SK-N-SH (cell line): ENCODE results near the gene RRP9. TPM values are rescaled to one million over a fixed set of nuclear protein-coding genes. Genes with fewer than 3 reads are reported as not detected.
A peak's percentile ranks its signal among the peaks of the same experiment; 100 is the strongest.

Experiments
- CTCF ChIA-PET: fragments of 300-600, 350-600 bp; formaldehyde crosslinking; extraction: SDS; loops from one replicate; lab custom pipeline; 2021; lab: Yijun Ruan, JAX
- POLR2A ChIA-PET: fragments of 350-600 bp; sonication (Branson Sonifier 250); formaldehyde crosslinking; extraction: SDS; loops from one replicate; lab custom pipeline; 2020; ENCODE audit warnings: antibody characterized with exemption, inconsistent platforms; lab: Yijun Ruan, JAX
- DNase-seq: peaks from one replicate; pipeline ENCODE4 v3.0.0; 2012
- H2AFZ ChIP-seq: fragments of 200-600 bp; sonication (generic); 2 replicates; pipeline ENCODE4 v1.8.1; 2016; ENCODE audit warnings: antibody characterized with exemption, mild to moderate bottlenecking, low read depth
- H3F3A ChIP-seq: fragments of 200-600 bp; sonication (generic); replicated peaks from 2 replicates; pipeline ENCODE3; 2016; ENCODE audit warnings: antibody characterized with exemption, mild to moderate bottlenecking; ENCODE audit not compliant: insufficient read depth
- H3K27ac ChIP-seq, 2 experiments: fragments of 200-500 bp in 1 of 2; fragments of 200-600 bp in 1 of 2; sonication (Bioruptor generic) in 1 of 2; sonication (generic), shearing (Covaris generic) in 1 of 2; 2 replicates each; pipeline versions ENCODE4 v1.5.1 to v1.6.1; 2014 to 2016; ENCODE audit warnings: low read depth in 2 of 2, inconsistent platforms in 1 of 2, low read length in 1 of 2, mild to moderate bottlenecking in 1 of 2, mixed read lengths in 1 of 2
- H3K27me3 ChIP-seq: fragments of 200-600 bp; sonication (generic), shearing (Covaris generic); 2 replicates; pipeline ENCODE4 v1.6.1; 2016; ENCODE audit warnings: mixed run types; ENCODE audit not compliant: insufficient read depth
- H3K36me3 ChIP-seq, 2 experiments: fragments of 200-500 bp in 1 of 2; fragments of 200-600 bp in 1 of 2; sonication (Bioruptor generic) in 1 of 2; sonication (generic) in 1 of 2; replicated peaks in 1 of 2; 2 replicates each; pipeline versions ENCODE3 to v1.5.1; 2014 to 2016; ENCODE audit warnings: low read length in 1 of 2, mild to moderate bottlenecking in 1 of 2; ENCODE audit not compliant: insufficient read depth in 2 of 2, control insufficient read depth in 1 of 2
- H3K4me1 ChIP-seq, 2 experiments: fragments of 200-500 bp in 1 of 2; fragments of 200-600 bp in 1 of 2; sonication (Bioruptor generic) in 1 of 2; sonication (generic), shearing (Covaris generic) in 1 of 2; 2 replicates each; pipeline versions ENCODE4 v1.5.1 to v1.6.1; 2014 to 2016; ENCODE audit warnings: low read depth in 1 of 2, low read length in 1 of 2, mixed run types in 1 of 2; ENCODE audit not compliant: insufficient read depth in 2 of 2, control insufficient read depth in 1 of 2
- H3K4me2 ChIP-seq: fragments of 200-600 bp; sonication (generic), shearing (Covaris generic); 2 replicates; pipeline ENCODE4 v1.6.1; 2017; ENCODE audit warnings: mixed run types
- H3K4me3 ChIP-seq, 2 experiments: fragments of 200-500 bp in 1 of 2; fragments of 200-600 bp in 1 of 2; sonication (Bioruptor generic) in 1 of 2; sonication (generic), shearing (Covaris generic) in 1 of 2; 2 replicates each; pipeline versions ENCODE4 v1.5.1 to v1.8.1; 2014 to 2016; ENCODE audit warnings: low read depth in 2 of 2, inconsistent platforms in 1 of 2, low read length in 1 of 2, mild to moderate bottlenecking in 1 of 2, mixed read lengths in 1 of 2, moderate library complexity in 1 of 2
- H3K79me2 ChIP-seq: fragments of 200-600 bp; sonication (generic); 2 replicates; pipeline ENCODE4 v1.8.1; 2017; ENCODE audit warnings: mild to moderate bottlenecking; ENCODE audit not compliant: insufficient read depth
- H3K9ac ChIP-seq: fragments of 200-600 bp; sonication (generic); 2 replicates; pipeline ENCODE4 v1.6.1; 2017; ENCODE audit warnings: mixed run types
- H3K9me2 ChIP-seq: fragments of 200-600 bp; sonication (generic); 2 replicates; pipeline ENCODE4 v1.6.1; 2017; ENCODE audit warnings: mixed run types
- H3K9me3 ChIP-seq: fragments of 200-600 bp; sonication (generic); 2 replicates; pipeline ENCODE4 v1.6.1; 2017; ENCODE audit warnings: mixed run types, mild to moderate bottlenecking, moderate library complexity
- H4K20me1 ChIP-seq: fragments of 200-600 bp; sonication (generic); 2 replicates; pipeline ENCODE4 v1.6.1; 2017; ENCODE audit warnings: mild to moderate bottlenecking, mixed run types; ENCODE audit not compliant: insufficient read depth
- CTCF ChIP-seq: fragments of 200-600 bp; sonication (generic); IDR thresholded peaks from 2 replicates; pipeline ENCODE4 v1.6.1; 2017; ENCODE audit warnings: antibody characterized with exemption, mild to moderate bottlenecking, moderate library complexity
- NFIC ChIP-seq: IDR thresholded peaks from 2 replicates; pipeline ENCODE4 v1.4.0; 2012; ENCODE audit warnings: borderline replicate concordance
- NRF1 ChIP-seq: IDR thresholded peaks from 2 replicates; pipeline ENCODE4 v1.6.1; 2012; ENCODE audit warnings: low read depth, mild to moderate bottlenecking, low read length
- RCOR1 ChIP-seq: fragments of 150-350 bp; IDR thresholded peaks from 2 replicates; pipeline ENCODE4 v1.6.1; 2017; ENCODE audit warnings: antibody characterized with exemption, low read length
- RXRA ChIP-seq: IDR thresholded peaks from 2 replicates; pipeline ENCODE4 v1.4.0; 2012; ENCODE audit warnings: low read depth, mild to moderate bottlenecking, borderline replicate concordance
- YY1 ChIP-seq: IDR thresholded peaks from 2 replicates; pipeline ENCODE4 v1.4.0; 2012; ENCODE audit warnings: low read depth, mild to moderate bottlenecking
- ZBTB33 ChIP-seq: IDR thresholded peaks from 2 replicates; pipeline ENCODE4 v1.4.0; 2012; ENCODE audit warnings: low read depth, borderline replicate concordance
- WGBS: methylation state at CpG from one replicate; pipeline ENCODE4 v1.1.6; 2017; ENCODE audit warnings: low lambda C conversion rate; 5-methylcytosine and 5-hydroxymethylcytosine counted together
- polyA plus RNA-seq, 3 experiments: library from polyadenylated mRNA; depleted of rRNA; stranded (reverse); fragments of >200 nt; gene quantifications; 2 replicates each; pipeline ENCODE4 v1.2.3, GENCODE V29; 2012
- TF ChIP-seq, protein P1 (sequence below): IDR thresholded peaks from 2 replicates; pipeline ENCODE4; 2012
- TF ChIP-seq, protein P2 (sequence below): fragments of 150-350 bp; IDR thresholded peaks from 2 replicates; pipeline ENCODE4 v1.6.1; 2016; ENCODE audit warnings: mild to moderate bottlenecking, low read depth, low read length
- TF ChIP-seq, protein P3 (sequence below): fragments of 150-350 bp; IDR thresholded peaks from 2 replicates; pipeline ENCODE4 v1.6.1; 2017; ENCODE audit warnings: antibody characterized with exemption, low read length, low read depth, borderline replicate concordance

The RRP9 gene
- polyA plus RNA-seq, 1 of the 3 experiments (the other 2 are of a cell fraction): 49.6 TPM

GRCh38 chr3:51966922-51967383 lies 25.2 kb upstream of the RRP9 start:
- WGBS: 17% methylated on average over 5 of the region's 33 CpGs
- ChIA-PET CTCF (interaction anchor here (0.7 to 10.7 kb wide), 7 partner anchors 7 to 154 kb away, joined by 3 to 84 read pairs (median 10); partner anchors contain the start of genes ABHD14A, ABHD14B, ACY1 and DUSP7), POLR2A (interaction anchor here (3.9 kb wide), 1 partner anchor 25 kb away, joined by 19 read pairs; the partner anchor contains the start of genes PARP3 and RRP9)
- H3K9me2 ChIP-seq: no peaks in the 10 kb centered on the region
- H3K79me2 ChIP-seq: peaks cover 39% of the 10 kb centered on the region
- peaks cover 4 to 67% of the 10 kb centered on the region in 2 experiments; a peak in 2 of 4 replicates for H3K4me1 ChIP-seq
- H3K9ac ChIP-seq: peak overlapping the region; percentile 79
- H3K4me3 ChIP-seq: peak overlapping the region; percentile 76 to 79
- H3K27me3 ChIP-seq: no peaks in the 10 kb centered on the region
- H2AFZ ChIP-seq: peak overlapping the region; percentile 63; the same call in 1 of the 2 replicates
- H3K9me3 ChIP-seq: no peaks in the 10 kb centered on the region
- peak overlapping the region; percentile 99 for H3K4me2 ChIP-seq
- 0 out of 2 replicates have a peak, but pooled peaks cover 4% of the 10 kb centered on the region for H4K20me1 ChIP-seq
- DNase-seq: peak; percentile 58
- TF ChIP-seq, protein P1, sequence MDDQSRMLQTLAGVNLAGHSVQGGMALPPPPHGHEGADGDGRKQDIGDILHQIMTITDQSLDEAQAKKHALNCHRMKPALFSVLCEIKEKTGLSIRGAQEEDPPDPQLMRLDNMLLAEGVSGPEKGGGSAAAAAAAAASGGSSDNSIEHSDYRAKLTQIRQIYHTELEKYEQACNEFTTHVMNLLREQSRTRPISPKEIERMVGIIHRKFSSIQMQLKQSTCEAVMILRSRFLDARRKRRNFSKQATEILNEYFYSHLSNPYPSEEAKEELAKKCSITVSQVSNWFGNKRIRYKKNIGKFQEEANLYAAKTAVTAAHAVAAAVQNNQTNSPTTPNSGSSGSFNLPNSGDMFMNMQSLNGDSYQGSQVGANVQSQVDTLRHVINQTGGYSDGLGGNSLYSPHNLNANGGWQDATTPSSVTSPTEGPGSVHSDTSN: no peak
- no peak for TF ChIP-seq ZBTB33
- TF ChIP-seq RXRA: no peak
- TF ChIP-seq RCOR1: no peak
- TF ChIP-seq, protein P2, sequence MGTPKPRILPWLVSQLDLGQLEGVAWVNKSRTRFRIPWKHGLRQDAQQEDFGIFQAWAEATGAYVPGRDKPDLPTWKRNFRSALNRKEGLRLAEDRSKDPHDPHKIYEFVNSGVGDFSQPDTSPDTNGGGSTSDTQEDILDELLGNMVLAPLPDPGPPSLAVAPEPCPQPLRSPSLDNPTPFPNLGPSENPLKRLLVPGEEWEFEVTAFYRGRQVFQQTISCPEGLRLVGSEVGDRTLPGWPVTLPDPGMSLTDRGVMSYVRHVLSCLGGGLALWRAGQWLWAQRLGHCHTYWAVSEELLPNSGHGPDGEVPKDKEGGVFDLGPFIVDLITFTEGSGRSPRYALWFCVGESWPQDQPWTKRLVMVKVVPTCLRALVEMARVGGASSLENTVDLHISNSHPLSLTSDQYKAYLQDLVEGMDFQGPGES: no peak
- no peak for TF ChIP-seq YY1
- H3K36me3 ChIP-seq: no peaks in the 10 kb centered on the region
- H3K27ac ChIP-seq: peak overlapping the region; percentile 35 to 74; a peak in 3 of 4 replicates
- H3F3A ChIP-seq: peaks cover 12% of the 10 kb centered on the region

DNA sequence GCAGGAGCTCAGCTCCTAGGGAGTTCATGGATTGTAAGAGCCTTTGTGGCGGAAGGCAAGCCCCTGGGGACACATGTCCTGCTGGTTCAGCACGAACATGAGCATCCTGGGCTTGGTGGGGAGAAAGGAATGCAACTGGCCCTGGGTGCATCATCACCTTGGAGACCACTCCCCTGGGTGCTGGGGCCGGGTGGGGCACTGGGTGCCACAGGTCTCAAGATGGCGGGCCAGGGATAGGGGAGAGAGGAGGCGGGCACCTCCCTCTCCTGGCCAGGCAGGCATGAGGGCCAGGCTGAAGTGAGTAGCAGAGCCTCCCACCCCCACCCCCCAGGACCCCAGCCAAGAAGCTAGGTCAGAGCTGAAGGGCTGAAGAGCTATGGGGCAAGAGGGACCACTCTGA lies 24.8 kb upstream of the RRP9 start:
- Histone ChIP-seq H3K4me1 (peaks cover 4 to 66% of the 10 kb centered on the region in 2 experiments; a peak in 2 of 4 replicates), H3K9ac (peak overlapping the region; percentile 79), H3F3A (peaks cover 12% of the 10 kb centered on the region), H3K36me3 (peaks cover 0 to 1% of the 10 kb centered on the region in 2 experiments), H2AFZ (no peak overlapping the region), H4K20me1 (0 out of 2 replicates have a peak, but pooled peaks cover 4% of the 10 kb centered on the region), H3K79me2 (peaks cover 39% of the 10 kb centered on the region), H3K4me2 (peak overlapping the region; percentile 99), H3K9me2 (no peaks in the 10 kb centered on the region), H3K4me3 (peak overlapping the region; percentile 76 to 79), H3K9me3 (no peaks in the 10 kb centered on the region), H3K27me3 (no peaks in the 10 kb centered on the region), H3K27ac (peak overlapping the region in 1 of 2 experiments; percentile 74; a peak in 3 of 4 replicates)
- WGBS: 100% methylated on average over 3 of the region's 5 CpGs
- no peak for DNase-seq
- POLR2A ChIA-PET: interaction anchor here (3.9 kb wide), 1 partner anchor 24 kb away, joined by 19 read pairs; the partner anchor contains the start of genes PARP3 and RRP9
- TF ChIP-seq CTCF (no peak), NRF1 (no peak), NFIC (no peak)
- TF ChIP-seq, protein P3, sequence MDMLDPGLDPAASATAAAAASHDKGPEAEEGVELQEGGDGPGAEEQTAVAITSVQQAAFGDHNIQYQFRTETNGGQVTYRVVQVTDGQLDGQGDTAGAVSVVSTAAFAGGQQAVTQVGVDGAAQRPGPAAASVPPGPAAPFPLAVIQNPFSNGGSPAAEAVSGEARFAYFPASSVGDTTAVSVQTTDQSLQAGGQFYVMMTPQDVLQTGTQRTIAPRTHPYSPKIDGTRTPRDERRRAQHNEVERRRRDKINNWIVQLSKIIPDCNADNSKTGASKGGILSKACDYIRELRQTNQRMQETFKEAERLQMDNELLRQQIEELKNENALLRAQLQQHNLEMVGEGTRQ: no peak
- TF ChIP-seq, protein P2: no peak
- CTCF ChIA-PET: interaction anchor here (1.0 to 10.7 kb wide), 5 partner anchors 7 to 36 kb away, joined by 3 to 84 read pairs (median 10); partner anchors contain the start of genes ABHD14A, ABHD14B, GPR62 and PARP3
